NT2/D1 (cell line): ENCODE data around the gene NFATC3.

Source experiments
- SUZ12 ChIP-seq: IDR thresholded peaks from 2 replicates; pipeline ENCODE4 v1.6.1; 2011; ENCODE audit not compliant: insufficient read length, insufficient read depth; ENCODE audit errors: extremely low read depth
- ZNF274 ChIP-seq: IDR thresholded peaks from 2 replicates; pipeline ENCODE4 v1.6.1; 2011; ENCODE audit warnings: mild to moderate bottlenecking, low read depth, low read length

GRCh38 chr16:68162413-68162812, 77.2 kb downstream of the NFATC3 start:
- TF ChIP-seq SUZ12, result no peak
- TF ChIP-seq ZNF274, result no peak
